NOMO-1 treated with dmso at 0.1 percent for 144 hours (cell line): ENCODE data around the gene NFATC2.

ENCODE experiments used
- DNase-seq: peaks from one replicate; lab custom pipeline; 2025; ENCODE audit not compliant: unreplicated experiment; lab: John Stamatoyannopoulos, UW

The NFATC2 gene

GRCh38 chr20:51522207-51522606 lies 20.3 kb downstream of the NFATC2 start:
- no peak for DNase-seq

GRCh38 chr20:51517839-51518238 lies 24.7 kb downstream of the NFATC2 start:
- DNase-seq, result no peak

GRCh38 chr20:51516855-51517254 lies 25.7 kb downstream of the NFATC2 start:
- DNase-seq, result no peak

- DNase-seq, result no peak
Measured at GRCh38 chr20:51514836-51515235, 27.7 kb downstream of the NFATC2 start.

DNA sequence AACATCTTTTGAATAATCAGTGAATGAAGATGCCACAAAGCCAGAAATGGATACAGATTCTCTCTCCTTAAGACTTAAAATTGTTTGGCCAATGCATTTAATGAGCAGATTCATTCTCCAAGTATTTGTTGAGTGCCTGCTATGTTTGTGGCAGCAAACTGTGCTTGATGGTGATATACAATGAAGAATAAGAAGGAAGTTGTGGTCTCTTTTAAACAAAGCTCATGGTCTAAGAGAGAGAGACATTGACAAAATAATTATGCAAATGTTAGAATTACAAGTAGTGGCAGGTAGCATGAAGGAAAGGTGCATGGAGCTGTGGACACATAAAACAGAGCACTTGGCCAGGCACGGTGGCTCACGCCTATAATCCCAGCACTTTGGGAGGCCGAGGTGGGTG lies 28.3 kb downstream of the NFATC2 start:
- DNase-seq, result no peak

DNA sequence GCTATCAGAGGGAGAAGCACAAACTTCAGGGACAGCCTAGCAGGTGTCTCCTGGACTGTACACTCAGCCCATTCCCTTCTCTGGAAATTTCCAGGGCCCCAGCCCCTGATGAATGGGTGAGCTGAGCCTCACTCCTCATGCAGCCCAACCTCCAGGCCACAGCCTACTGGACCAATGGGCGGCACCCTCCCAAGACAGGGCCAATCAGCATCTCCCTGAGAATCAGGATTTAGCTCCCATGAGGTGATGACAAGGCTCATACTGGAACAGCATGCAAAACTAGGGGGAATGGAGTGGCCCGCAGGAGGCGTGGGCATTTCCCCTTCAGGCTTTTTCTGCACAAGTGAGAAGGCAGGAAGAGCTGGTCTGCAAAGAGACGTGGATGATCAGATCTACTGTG lies 29.0 kb downstream of the NFATC2 start:
- DNase-seq, result no peak

DNA sequence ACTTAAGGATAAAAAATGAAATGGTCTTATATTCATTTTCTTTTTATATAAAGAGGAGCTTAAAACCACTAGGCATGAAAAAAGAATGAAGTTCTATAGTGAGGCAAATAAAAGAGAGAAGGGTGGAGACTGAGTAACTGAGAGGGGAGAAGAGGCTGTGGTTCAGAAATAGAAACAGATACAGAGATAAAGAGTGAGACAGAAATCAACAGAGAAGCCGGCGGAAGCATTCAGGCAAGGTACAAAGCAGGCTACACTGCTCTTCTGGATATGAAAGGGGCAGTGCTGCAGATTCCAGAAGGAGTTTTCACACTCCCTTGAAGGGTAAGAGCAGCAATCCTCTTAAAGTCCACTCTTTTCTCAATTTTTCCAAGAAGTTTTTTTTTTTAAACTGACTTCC lies 29.9 kb downstream of the NFATC2 start:
- DNase-seq, result no peak

DNA sequence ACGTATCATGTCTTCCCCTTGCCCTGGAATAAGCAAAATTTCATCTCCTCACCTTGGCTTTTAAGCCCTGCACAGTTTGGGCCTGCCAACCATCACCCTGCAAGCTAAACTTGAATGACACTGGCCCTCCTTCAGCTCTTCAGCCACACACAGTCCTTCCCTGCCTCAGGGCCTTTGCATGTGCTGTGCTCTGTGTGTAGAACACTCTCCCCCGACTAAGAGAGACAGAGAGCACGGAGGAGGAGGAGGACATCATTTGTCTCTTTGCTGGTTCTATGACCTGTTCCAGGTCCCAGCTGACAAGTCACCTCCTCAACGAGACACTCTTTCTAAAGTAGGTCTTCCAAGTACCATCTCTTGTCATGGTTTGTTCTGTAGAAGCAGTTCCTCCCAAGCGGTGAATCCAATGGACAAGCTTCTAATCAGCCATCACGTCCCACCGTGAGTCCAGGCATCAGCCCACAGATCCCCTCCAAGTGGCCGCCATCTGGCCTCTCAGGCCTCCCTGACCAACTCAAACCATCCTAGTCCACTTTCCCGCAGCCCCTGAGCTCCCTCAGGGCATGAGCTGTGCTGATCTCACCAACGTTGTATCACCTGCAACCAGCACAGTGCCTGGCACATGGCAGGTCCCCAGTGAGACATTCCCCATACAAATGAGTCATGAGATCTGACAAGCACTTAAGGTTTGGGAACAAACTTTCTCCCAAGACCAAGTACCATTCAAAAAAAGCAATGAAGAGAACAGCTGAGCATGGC lies 30.5 kb downstream of the NFATC2 start:
- no peak for DNase-seq

DNA sequence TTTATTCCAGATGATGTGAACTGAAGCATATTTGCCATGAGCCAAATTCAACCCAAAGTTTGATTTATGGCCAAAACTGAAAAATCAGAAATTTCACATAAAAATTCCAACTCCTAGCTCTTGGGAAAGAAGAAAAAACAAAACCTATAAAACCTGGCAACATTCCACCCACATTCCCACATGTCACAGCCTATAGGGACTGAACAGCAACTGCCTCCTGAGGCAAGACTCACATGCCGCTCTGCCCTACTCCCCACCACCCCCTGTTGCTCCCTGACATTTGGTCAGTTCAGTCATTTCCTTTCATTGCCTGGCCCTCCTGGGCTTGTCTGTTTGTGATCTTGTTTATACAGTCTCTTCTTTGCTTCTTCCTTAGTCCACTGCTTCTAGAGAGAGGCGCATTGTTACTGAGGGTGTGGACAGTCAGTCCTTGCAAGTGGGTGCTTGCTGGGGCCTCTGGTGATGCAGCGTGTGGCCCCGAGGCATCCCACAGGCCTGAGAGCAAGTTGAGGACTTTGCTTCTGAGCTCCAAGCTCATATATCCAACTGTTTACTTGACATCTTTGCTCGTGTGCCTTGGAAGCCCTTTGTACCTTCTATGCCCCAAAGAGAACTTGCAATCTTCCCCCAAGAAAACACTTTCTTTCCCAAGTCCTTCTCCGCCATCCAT lies 31.4 kb downstream of the NFATC2 start:
- no peak for DNase-seq

- DNase-seq, result no peak
Measured at GRCh38 chr20:51510169-51510568, 32.4 kb downstream of the NFATC2 start.

- DNase-seq, result no peak
Measured at GRCh38 chr20:51509208-51509607, 33.3 kb downstream of the NFATC2 start.

DNA sequence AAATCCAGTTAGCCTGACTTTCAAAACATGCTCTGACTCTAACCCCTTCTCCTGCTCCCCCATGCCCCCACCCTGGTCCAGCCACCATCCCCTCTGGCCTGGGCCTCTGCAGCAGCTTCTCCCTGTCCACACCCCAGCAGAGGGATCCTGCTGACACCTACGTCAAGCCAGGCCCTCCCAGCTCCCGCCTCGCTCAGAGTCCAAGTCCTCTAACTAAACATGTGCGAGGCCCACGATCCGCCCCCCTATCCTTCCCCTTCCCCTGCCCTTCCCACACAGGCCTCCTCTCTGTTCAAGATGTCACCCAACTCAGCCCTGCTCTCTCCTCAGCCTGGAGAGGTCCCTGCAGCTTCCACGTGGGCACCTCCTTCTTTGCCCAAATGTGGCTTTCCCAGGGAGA lies 33.7 kb downstream of the NFATC2 start:
- no peak for DNase-seq

- no peak for DNase-seq
Measured at GRCh38 chr20:51508158-51508557, 34.4 kb downstream of the NFATC2 start.

- no peak for DNase-seq
Measured at GRCh38 chr20:51507216-51508036, 35.1 kb downstream of the NFATC2 start.

GRCh38 chr20:51506527-51507215 lies 35.8 kb downstream of the NFATC2 start:
- DNase-seq, result no peak

DNA sequence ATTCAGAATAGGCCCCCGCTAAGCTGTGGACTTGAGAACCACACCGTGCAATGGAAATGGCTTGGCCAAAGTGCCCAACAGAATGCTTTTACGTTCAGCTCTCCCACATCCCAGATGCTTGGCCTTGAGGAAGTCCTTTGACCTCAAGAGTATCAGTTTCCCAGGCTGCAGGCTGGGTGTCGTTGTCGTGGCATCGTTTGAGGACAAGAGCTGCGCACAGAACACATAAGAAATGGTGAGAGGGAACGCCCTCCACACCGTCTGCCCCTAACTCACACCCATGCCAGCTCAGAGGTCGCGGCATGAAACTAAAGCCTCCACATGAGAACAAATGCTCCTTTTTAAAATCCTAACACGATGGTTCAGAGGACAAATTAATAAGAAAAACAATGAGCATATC lies 37.0 kb downstream of the NFATC2 start:
- DNase-seq, result no peak

DNA sequence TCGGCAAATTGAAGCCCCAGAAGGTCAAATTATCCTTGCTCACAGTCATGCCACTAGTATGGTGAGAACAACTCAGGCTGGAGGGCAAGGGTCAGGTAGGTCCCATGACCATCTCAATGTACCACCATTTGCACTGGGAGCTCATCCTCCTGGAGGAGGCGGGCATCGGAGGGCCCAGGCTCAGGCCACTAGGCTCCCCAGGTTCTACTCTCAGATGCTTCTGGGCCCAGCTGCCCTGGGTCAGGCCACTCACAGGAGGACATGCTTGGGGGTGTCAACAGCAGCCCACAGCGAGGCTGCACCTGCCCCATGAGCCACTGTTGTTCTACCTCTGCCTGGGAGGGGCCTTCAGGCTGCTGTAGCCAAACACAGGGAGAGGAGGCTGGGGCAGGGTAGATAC lies 39.1 kb downstream of the NFATC2 start:
- DNase-seq, result no peak

DNA sequence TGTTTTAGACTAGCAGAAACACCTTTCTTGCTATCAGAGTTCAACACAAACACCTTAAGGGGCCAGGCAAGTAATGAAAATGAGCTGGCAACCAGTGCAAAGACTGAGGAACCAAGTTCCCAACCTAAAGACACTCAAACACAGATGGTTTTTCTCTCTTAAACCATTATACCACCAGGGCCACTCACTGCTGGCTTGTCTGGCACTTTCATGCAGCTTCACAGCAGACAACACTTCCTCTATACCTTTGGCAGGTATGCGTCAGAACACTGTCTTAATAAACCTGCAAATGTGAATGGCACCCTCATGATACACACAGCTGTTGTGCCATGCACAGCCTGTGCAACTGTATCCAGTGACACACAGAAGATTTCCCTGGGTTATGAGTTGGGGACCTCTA lies 41.6 kb downstream of the NFATC2 start:
- no peak for DNase-seq

DNA sequence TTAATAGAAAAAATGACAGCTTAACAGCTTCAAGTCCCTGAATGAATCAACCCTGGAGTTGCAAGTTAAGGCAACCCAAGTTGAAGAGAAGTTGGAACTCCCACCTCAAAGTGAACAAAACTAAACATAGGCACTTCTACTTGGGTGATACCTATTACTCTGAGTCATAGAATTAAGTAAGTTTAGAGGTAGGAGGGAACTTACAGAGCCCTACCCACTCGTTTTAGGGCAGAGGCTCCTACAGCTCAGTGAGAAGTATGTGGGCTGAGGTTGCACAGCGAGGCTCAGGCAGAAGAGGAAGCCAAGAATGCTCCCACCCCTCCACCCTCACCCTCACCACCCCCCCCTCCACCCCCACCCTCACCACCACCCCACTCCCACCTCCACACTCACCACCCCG lies 42.2 kb downstream of the NFATC2 start:
- DNase-seq, result peak; percentile 59

DNA sequence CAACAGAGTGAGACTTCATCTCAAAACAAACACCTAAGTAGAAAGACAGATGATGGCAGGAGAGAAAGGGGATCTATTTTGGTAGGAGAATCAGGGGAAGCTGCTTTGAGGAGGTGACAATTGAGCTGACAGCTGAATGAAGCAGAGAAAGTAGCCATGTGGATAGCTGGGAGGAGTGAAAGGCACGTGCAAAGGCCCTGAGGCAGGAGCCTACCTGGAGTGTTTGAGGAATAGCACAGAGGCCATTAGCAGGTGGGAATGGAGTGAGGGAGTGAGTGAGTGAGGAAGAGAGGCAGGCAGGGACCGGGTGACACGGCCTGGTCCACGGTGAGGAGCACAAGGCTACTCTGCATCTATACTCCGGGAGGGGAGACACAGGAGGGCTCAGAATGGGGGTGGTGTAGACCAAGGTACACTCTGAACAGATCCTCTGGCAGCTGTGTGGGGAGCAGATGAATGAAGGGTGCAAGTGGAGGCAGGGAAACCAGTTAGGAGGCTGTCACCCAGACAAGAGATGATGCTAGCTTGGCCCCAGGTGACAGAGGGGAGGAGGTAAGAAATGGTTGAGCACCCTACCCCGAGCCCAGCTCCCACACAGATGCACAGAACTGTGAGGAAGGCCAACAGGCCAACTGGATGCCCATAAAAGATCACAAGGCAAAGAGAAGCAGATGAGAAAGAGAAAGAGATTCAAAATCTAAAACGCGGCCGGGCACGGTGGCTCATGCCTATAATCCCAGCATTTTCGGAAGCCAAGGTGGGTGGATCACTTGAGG lies 43.6 kb downstream of the NFATC2 start:
- no peak for DNase-seq
